GM10266 (cell line): ENCODE data around the gene ABCC4.

Source experiments
- DNase-seq: peaks from one replicate; pipeline ENCODE4 v3.0.0; 2012; ENCODE audit errors: extremely low spot score
- CTCF ChIP-seq: IDR thresholded peaks from 2 replicates; pipeline ENCODE4 v1.5.1; 2012; ENCODE audit warnings: mild to moderate bottlenecking, low read depth; ENCODE audit not compliant: control insufficient read depth, insufficient read depth; ENCODE audit errors: missing control alignments

ABCC4 gene

GRCh38 chr13:95117092-95117491 is 184.2 kb downstream of the ABCC4 start:
- no peak for DNase-seq

GRCh38 chr13:95115525-95115924 is 185.7 kb downstream of the ABCC4 start:
- DNase-seq, result no peak
- TF ChIP-seq CTCF, result no peak

More at GRCh38 chr13:95117092-95117491, 184.2 kb downstream of the ABCC4 start:
- TF ChIP-seq CTCF, result no peak

GRCh38 chr13:95113601-95114000 is 187.7 kb downstream of the ABCC4 start:
- no peak for DNase-seq

GRCh38 chr13:95112883-95113282 is 188.4 kb downstream of the ABCC4 start:
- TF ChIP-seq CTCF, result no peak
- no peak for DNase-seq

More at GRCh38 chr13:95113601-95114000, 187.7 kb downstream of the ABCC4 start:
- no peak for TF ChIP-seq CTCF

GRCh38 chr13:95111608-95112007 is 189.6 kb downstream of the ABCC4 start:
- no peak for DNase-seq
- TF ChIP-seq CTCF, result no peak

- no peak for TF ChIP-seq CTCF
- DNase-seq, result no peak
These were observed 194.7 kb downstream of the ABCC4 start for GRCh38 chr13:95106562-95106961.

GRCh38 chr13:95100525-95101433 is 200.5 kb downstream of the ABCC4 start:
- DNase-seq, result no peak
- TF ChIP-seq CTCF, result no peak
